ENCODE measurements around the gene CLIC3.
A peak's percentile ranks its signal among the peaks of the same experiment; 100 is the strongest.
"Not testable (repeated sequence)": the region's sequence is repeated elsewhere in the genome, so short reads cannot be mapped to it uniquely, and the experiment has no call there.

Gene CLIC3

GRCh38 chr9:136996361-136997292, at the start of gene CLIC3:
Gene CLIC3, minus strand, starts transcription at chr9:136996568. Its CDS starts 25 bp downstream, at chr9:136996543.
- DNase-seq: no peak

- peak; percentile 35 for DNase-seq
Measured at GRCh38 chr9:137045294-137046087, 49.1 kb upstream of the CLIC3 start.

- DNase-seq: no peak
Measured at GRCh38 chr9:137044502-137045177, 48.3 kb upstream of the CLIC3 start.

GRCh38 chr9:137044037-137044436, 47.7 kb upstream of the CLIC3 start:
- no peak for DNase-seq

GRCh38 chr9:137042751-137043727, 46.7 kb upstream of the CLIC3 start:
- no peak for DNase-seq

- no peak for DNase-seq
Measured at GRCh38 chr9:137041124-137041523, 44.8 kb upstream of the CLIC3 start.

GRCh38 chr9:137040568-137040967, 44.2 kb upstream of the CLIC3 start:
- no peak for DNase-seq

GRCh38 chr9:137039611-137040366, 43.4 kb upstream of the CLIC3 start:
- no peak for DNase-seq

- no peak for DNase-seq
Measured at GRCh38 chr9:137038916-137039315, 42.5 kb upstream of the CLIC3 start.

GRCh38 chr9:137037483-137037882, 41.1 kb upstream of the CLIC3 start:
- no peak for DNase-seq

- no peak for DNase-seq
Measured at GRCh38 chr9:137037035-137037434, 40.7 kb upstream of the CLIC3 start.

GRCh38 chr9:137035937-137036336, 39.6 kb upstream of the CLIC3 start:
- DNase-seq: no peak

- DNase-seq: no peak
Measured at GRCh38 chr9:137035507-137035834, 39.1 kb upstream of the CLIC3 start.

GRCh38 chr9:137034709-137035506, 38.5 kb upstream of the CLIC3 start:
- DNase-seq: peak; percentile 64

GRCh38 chr9:137034039-137034708, 37.8 kb upstream of the CLIC3 start:
- DNase-seq: no peak

GRCh38 chr9:137033481-137033880, 37.1 kb upstream of the CLIC3 start:
- not testable (repeated sequence) for DNase-seq

- no peak for DNase-seq
Measured at GRCh38 chr9:137032858-137033257, 36.5 kb upstream of the CLIC3 start.

- no peak for DNase-seq
Measured at GRCh38 chr9:137031904-137032640, 35.7 kb upstream of the CLIC3 start, which contains the start of gene FUT7. Gene FUT7, minus strand, starts transcription at chr9:137032088. Its CDS starts 97 bp downstream, at chr9:137031991.
